ENCODE measurements around the gene MPPED1. TPM values are rescaled to one million over a fixed set of nuclear protein-coding genes. Genes with fewer than 3 reads are reported as not detected.

MPPED1 gene
- total and polyA plus RNA-seq, 12 donors: 0.01 TPM; not detected in 11

DNA sequence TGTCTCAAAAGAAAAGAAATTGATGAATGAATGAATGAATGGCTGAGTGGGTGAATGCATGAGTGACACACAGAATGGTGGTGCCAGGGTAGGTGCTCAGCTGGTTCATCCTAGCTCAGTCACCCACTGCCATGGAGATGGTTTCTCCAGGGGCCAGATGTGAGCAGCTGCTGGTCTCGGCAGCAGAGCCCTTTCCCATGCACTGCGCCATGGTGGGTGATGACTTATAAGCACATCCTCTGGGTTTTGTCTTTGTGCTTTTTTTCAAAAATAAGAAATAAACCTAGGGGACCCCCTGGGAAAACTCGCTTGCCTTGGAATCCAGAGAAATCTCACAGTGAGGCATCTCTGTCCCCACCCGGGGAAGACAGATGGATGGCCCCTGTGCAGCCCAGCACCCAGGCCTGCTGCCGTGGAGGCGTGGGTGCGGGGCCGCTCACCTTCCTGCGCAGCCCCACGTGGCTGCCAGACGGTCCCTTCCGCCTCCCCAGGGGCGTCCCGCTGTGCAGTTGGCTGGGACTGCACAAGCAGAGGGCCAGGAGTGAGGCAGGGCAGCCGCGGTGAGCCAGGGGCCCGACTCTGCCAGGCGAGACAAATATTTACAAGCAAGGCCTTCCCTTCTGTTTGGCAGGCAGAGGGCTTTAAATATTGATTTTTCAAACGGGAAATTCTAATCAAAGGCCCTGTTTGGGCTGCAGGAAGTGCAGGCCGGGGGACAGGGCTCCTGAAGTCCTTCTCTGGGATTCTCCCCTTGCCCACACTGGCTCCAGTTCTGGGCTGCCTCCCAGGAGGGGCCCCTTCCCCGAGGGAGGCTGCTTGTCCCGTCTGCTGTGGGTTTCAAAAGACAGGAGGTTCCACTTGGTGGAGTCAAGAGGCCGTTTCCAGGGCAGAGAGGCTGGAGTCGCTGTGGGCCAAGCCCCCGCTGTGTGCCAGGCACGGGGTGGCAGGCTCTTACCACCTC, 24.3 kb downstream of the MPPED1 start:
- TF ChIP-seq, protein P1, sequence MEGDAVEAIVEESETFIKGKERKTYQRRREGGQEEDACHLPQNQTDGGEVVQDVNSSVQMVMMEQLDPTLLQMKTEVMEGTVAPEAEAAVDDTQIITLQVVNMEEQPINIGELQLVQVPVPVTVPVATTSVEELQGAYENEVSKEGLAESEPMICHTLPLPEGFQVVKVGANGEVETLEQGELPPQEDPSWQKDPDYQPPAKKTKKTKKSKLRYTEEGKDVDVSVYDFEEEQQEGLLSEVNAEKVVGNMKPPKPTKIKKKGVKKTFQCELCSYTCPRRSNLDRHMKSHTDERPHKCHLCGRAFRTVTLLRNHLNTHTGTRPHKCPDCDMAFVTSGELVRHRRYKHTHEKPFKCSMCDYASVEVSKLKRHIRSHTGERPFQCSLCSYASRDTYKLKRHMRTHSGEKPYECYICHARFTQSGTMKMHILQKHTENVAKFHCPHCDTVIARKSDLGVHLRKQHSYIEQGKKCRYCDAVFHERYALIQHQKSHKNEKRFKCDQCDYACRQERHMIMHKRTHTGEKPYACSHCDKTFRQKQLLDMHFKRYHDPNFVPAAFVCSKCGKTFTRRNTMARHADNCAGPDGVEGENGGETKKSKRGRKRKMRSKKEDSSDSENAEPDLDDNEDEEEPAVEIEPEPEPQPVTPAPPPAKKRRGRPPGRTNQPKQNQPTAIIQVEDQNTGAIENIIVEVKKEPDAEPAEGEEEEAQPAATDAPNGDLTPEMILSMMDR (IDR thresholded peaks at IDR 0.05): no peak
- DNase-seq (no peak), ATAC-seq (no peak)
- Histone ChIP-seq H3K4me3 (no peak overlapping the region), H3K27me3 (peaks cover 0 to 61% (median 43%) of the 10 kb centered on the region in 7 donors), H3K9me3 (no peaks in the 10 kb centered on the region), H3K27ac (no peak overlapping the region), H3K4me1 (no peaks in the 10 kb centered on the region), H3K36me3 (no peaks in the 10 kb centered on the region)
- WGBS, 2 donors: 56 to 59% methylated on average over 26 of the region's 26 CpGs
- intact Hi-C loops (cut with DNase I): no loop called here

DNA sequence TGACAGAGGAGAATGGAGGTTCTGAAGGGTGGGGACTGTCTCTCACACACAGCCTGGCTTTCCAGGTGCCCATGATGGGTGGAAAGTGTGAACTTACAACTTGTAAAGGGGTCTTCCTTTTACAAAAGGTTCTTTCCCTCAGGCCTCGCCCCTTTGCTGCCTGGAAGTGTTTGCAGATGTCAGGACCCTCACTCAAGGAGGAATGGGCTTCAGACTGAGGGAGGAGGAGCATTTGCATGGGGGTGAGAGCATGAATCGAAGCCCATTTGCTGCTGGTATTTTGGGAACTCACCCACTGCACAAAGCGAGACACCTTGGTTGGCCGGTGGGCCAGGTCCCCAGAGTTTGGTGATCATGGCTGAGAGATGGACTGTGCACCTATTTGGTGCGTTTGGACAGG, 25.1 kb downstream of the MPPED1 start:
- intact Hi-C loops (cut with DNase I): no loop called here
- TF ChIP-seq, protein P1 (IDR thresholded peaks at IDR 0.05): no peak
- Histone ChIP-seq H3K36me3 (no peaks in the 10 kb centered on the region), H3K27me3 (peaks cover 0 to 54% (median 38%) of the 10 kb centered on the region in 7 donors), H3K9me3 (no peaks in the 10 kb centered on the region), H3K4me1 (no peaks in the 10 kb centered on the region), H3K4me3 (no peak overlapping the region), H3K27ac (no peak overlapping the region)
- ATAC-seq (no peak), DNase-seq (no peak)
- WGBS, 2 donors: 86 to 88% methylated on average over 5 of the region's 5 CpGs

DNA sequence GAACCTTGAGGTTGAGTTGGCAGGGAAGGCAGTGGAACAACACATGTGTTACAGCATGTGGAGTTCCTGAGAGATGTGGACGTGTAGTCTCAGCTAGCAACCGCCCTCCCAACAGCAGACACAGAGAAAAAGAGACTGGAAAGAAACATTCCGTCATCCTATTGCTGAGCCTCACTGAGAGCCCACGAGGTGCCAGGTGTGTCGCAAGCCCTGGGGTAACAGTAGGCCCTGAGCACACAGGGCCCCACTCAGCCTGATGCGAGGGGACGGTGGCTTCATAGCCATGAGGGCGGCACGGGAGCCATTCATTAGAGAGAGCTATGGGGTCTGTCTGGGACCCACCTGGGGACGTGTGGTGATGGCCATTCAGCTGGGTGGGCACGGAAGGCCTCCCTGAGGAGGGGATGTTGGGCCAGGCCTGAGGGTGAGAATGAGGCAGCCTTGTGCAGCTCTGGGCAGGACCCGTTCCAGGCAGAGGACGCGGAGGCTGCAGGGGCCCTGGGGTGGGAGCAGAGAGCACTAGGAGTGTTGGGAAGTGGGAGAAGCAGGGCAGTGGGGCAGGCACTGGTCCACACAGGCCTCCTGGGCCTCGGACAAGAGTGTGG, 26.2 kb downstream of the MPPED1 start:
- H3K27ac ChIP-seq: no peak overlapping the region
- no peak for DNase-seq
- TF ChIP-seq, protein P1 (IDR thresholded peaks at IDR 0.05): no peak
- H3K9me3 ChIP-seq: no peaks in the 10 kb centered on the region
- intact Hi-C loops (cut with DNase I): no loop called here
- H3K36me3 ChIP-seq: no peaks in the 10 kb centered on the region
- no peak overlapping the region for H3K4me3 ChIP-seq
- no peaks in the 10 kb centered on the region for H3K4me1 ChIP-seq
- H3K27me3 ChIP-seq: peaks cover 0 to 54% (median 40%) of the 10 kb centered on the region in 7 donors
- ATAC-seq: no peak
- WGBS, 2 donors: 82 to 83% methylated on average over 15 of the region's 15 CpGs

DNA sequence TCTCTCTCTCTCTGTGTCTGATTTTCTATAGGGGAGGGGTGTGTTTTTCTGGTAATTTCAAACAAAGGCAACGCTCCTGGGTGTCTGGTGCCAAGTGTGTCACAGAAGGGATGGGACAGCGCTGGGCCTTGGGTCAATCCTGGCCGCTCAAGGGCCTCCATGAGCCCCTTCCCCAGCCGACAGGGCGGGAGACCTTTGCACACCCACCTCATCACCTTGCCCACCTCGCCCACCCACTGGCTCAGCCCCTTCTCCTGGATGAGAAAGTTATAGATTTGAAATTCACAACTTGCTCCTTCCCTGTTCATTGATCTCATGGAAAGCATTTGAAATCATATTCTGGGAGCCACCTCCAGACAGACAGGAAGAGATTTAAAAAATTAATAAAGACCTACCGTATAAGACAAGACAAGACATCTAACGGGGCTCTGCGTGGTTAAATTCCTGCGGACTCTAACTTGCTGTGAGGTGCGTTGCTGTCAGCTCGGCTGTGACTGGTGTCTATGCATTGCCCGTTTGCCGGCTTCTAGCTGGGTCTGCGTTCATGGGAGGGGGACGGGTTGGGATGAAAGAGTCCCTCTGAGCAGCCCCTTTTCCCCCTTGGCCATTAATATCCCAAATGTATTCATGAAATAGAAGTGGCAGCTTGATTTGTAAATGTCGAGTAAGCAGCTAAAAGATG, 27.0 kb downstream of the MPPED1 start:
- no peak for ATAC-seq
- no peaks in the 10 kb centered on the region for H3K36me3 ChIP-seq
- no peaks in the 10 kb centered on the region for H3K9me3 ChIP-seq
- H3K4me1 ChIP-seq: no peaks in the 10 kb centered on the region
- H3K4me3 ChIP-seq: no peak overlapping the region
- DNase-seq: no peak
- intact Hi-C loops (cut with DNase I): no loop called here
- H3K27ac ChIP-seq: no peak overlapping the region
- peaks cover 0 to 51% (median 40%) of the 10 kb centered on the region in 7 donors for H3K27me3 ChIP-seq
- 80 to 84% methylated on average over 17 of the region's 17 CpGs for WGBS, 2 donors
- TF ChIP-seq, protein P1 (IDR thresholded peaks at IDR 0.05): no peak

Data from heart right ventricle (tissue), 16 donors.